Measurements from ENCODE around the gene SMOC2.

- no peak for TF ChIP-seq CTCF (tag by site-specific recombination; IDR thresholded peaks at IDR 0.05)
- TF ChIP-seq ZBTB11 (tag by site-specific recombination; conservative IDR thresholded peaks at IDR 0.05; ENCODE audit: low read depth) = no peak
- TF ChIP-seq ZNF248 (tag by site-specific recombination; IDR thresholded peaks at IDR 0.05) = no peak
- no peak for TF ChIP-seq BCL11A (tag by site-specific recombination; IDR thresholded peaks at IDR 0.05; ENCODE audit: low read depth)
- TF ChIP-seq REST (tag by site-specific recombination; IDR thresholded peaks at IDR 0.05) = no peak
- no peak for TF ChIP-seq ZNF211 (tag by site-specific recombination; IDR thresholded peaks at IDR 0.05; ENCODE audit: low read depth)
Measured at GRCh38 chr6:168706471-168707177, 265.6 kb downstream of the SMOC2 start.

Measured in HEK293 (cell line).